OCI-LY3 (cell line): ENCODE results near the gene PDE4D.
"Not testable (repeated sequence)": the region's sequence is repeated elsewhere in the genome, so short reads cannot be mapped to it uniquely, and the experiment has no call there.

ENCODE experiments used
- H2AFZ ChIP-seq: fragments of 200-600, 300-600 bp; shearing (Covaris generic); 2 replicates; pipeline ENCODE4 v1.6.0; 2014; ENCODE audit warnings: antibody characterized with exemption, low read depth, low read length
- H3K27ac ChIP-seq: fragments of 200-600, 300-600 bp; sonication (generic); 2 replicates; pipeline ENCODE4 v1.5.1; 2014; ENCODE audit warnings: mild to moderate bottlenecking, low read length, moderate library complexity, mixed read lengths
- H3K27me3 ChIP-seq: fragments of 200-600, 300-600 bp; sonication (generic); 2 replicates; pipeline ENCODE4 v1.6.1; 2014; ENCODE audit warnings: low read depth, low read length, mixed read lengths
- H3K36me3 ChIP-seq: fragments of 200-600, 300-600 bp; sonication (generic); replicated peaks from 2 replicates; pipeline ENCODE3; 2014; ENCODE audit warnings: low read depth, low read length, mixed read lengths
- H3K4me1 ChIP-seq: fragments of 300-600, 200-600 bp; sonication (generic); 2 replicates; pipeline ENCODE4 v1.6.1; 2014; ENCODE audit warnings: low read length, mixed read lengths
- H3K4me2 ChIP-seq: fragments of 200-600, 300-600 bp; sonication (generic); 2 replicates; pipeline ENCODE4 v1.6.1; 2014; ENCODE audit warnings: low read length, mixed read lengths
- H3K4me3 ChIP-seq: fragments of 300-600, 200-600 bp; sonication (generic); 2 replicates; pipeline ENCODE4 v1.5.1; 2014; ENCODE audit warnings: antibody characterized with exemption, mild to moderate bottlenecking, low read length, moderate library complexity
- H3K79me2 ChIP-seq: fragments of 300-600, 200-600 bp; shearing (Covaris generic); 2 replicates; pipeline ENCODE4 v1.6.1; 2014; ENCODE audit warnings: mild to moderate bottlenecking, low read length, mixed read lengths
- H3K9ac ChIP-seq: fragments of 300-600, 200-600 bp; shearing (Covaris generic); 2 replicates; pipeline ENCODE4 v1.6.0; 2014; ENCODE audit warnings: mild to moderate bottlenecking, low read length, moderate library complexity
- H3K9me3 ChIP-seq: fragments of 200-600, 300-600 bp; shearing (Covaris generic); 2 replicates; pipeline ENCODE4 v1.6.1; 2014; ENCODE audit warnings: low read length, mixed read lengths; ENCODE audit not compliant: insufficient read depth
- H4K20me1 ChIP-seq: fragments of 200-600, 300-600 bp; sonication (generic); 2 replicates; pipeline ENCODE4 v1.6.1; 2016; ENCODE audit warnings: low read length, mixed read lengths; ENCODE audit not compliant: insufficient read depth
- EZH2phosphoT487 ChIP-seq: fragments of 200-600 bp; shearing (Covaris generic); IDR thresholded peaks from 2 replicates; pipeline ENCODE4 v1.6.1; 2018; ENCODE audit warnings: antibody characterized with exemption, mixed run types, low read depth
- TF ChIP-seq, protein P1 (sequence below): fragments of 200-600, 300-600 bp; sonication (generic); IDR thresholded peaks from 2 replicates; pipeline ENCODE4 v1.5.1; 2014; ENCODE audit warnings: antibody characterized with exemption, low read length, low read depth

Gene PDE4D

GRCh38 chr5:59598547-59598874, 295.0 kb downstream of the PDE4D start:
- Histone ChIP-seq H3K79me2 (no peaks in the 10 kb centered on the region), H3K4me1 (no peaks in the 10 kb centered on the region), H3K4me2 (peak overlapping the region; percentile 34; the same call in 1 of the 2 replicates), H3K9me3 (no peaks in the 10 kb centered on the region), H3K36me3 (no peaks in the 10 kb centered on the region), H3K27me3 (no peaks in the 10 kb centered on the region), H4K20me1 (no peaks in the 10 kb centered on the region), H3K27ac (no peak overlapping the region), H3K9ac (no peak overlapping the region), H3K4me3 (no peak overlapping the region), H2AFZ (0 out of 2 replicates have a peak overlapping the region, but pooled peaks have one; percentile 21)
- TF ChIP-seq, protein P1, sequence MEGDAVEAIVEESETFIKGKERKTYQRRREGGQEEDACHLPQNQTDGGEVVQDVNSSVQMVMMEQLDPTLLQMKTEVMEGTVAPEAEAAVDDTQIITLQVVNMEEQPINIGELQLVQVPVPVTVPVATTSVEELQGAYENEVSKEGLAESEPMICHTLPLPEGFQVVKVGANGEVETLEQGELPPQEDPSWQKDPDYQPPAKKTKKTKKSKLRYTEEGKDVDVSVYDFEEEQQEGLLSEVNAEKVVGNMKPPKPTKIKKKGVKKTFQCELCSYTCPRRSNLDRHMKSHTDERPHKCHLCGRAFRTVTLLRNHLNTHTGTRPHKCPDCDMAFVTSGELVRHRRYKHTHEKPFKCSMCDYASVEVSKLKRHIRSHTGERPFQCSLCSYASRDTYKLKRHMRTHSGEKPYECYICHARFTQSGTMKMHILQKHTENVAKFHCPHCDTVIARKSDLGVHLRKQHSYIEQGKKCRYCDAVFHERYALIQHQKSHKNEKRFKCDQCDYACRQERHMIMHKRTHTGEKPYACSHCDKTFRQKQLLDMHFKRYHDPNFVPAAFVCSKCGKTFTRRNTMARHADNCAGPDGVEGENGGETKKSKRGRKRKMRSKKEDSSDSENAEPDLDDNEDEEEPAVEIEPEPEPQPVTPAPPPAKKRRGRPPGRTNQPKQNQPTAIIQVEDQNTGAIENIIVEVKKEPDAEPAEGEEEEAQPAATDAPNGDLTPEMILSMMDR: no peak
- no peak for TF ChIP-seq EZH2phosphoT487

DNA sequence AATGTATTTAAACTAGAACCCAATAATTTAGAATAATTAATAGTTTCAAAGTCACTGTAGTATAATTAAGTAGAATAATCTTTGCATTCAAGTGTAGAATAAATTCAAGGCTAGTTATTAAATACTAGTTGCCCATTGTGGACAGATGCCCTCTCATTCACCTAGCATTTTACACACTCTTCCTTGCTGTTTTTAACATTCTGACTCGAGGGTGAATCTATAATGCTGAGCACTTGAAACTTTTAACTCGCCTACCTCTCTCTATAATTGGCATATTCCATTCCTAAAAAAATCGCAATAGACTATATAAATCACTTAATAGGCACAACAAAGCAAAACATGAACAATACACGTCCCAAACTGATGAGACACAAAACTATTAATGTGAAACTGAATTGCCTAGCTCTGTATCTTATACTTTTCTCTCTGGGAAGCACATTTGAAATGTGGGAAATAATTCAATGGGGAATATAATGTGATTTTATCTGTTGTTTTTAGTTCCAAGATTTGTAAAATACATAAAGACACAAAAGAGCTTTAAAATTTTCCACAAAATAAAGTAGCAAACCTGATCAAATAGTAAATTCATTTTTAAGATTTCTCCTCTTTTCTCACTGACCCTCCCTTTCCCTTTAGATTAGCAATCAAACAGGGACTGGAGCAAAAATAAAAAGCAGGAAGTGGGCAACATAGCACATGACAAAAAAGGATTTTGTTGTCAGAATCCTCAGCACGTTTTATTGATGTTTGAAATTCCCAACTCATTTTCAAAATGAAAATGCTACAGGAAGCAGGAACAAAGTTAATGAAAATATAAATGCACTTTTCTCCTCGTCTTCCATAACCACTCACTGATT, 295.6 kb downstream of the PDE4D start:
- Histone ChIP-seq H3K4me3 (no peak overlapping the region), H3K27me3 (no peaks in the 10 kb centered on the region), H4K20me1 (no peaks in the 10 kb centered on the region), H3K9me3 (no peaks in the 10 kb centered on the region), H3K27ac (no peak overlapping the region), H3K4me2 (peak overlapping the region; percentile 34; the same call in 1 of the 2 replicates), H3K36me3 (no peaks in the 10 kb centered on the region), H2AFZ (0 out of 2 replicates have a peak overlapping the region, but pooled peaks have one; percentile 21), H3K4me1 (no peaks in the 10 kb centered on the region), H3K79me2 (no peaks in the 10 kb centered on the region), H3K9ac (no peak overlapping the region)
- no peak for TF ChIP-seq EZH2phosphoT487
- TF ChIP-seq, protein P1: no peak

- no peaks in the 10 kb centered on the region for H3K9me3 ChIP-seq
- H3K4me2 ChIP-seq: no peak overlapping the region
- no peak overlapping the region for H3K4me3 ChIP-seq
- no peaks in the 10 kb centered on the region for H3K79me2 ChIP-seq
- no peak for TF ChIP-seq EZH2phosphoT487
- TF ChIP-seq, protein P1: no peak
- H4K20me1 ChIP-seq: no peaks in the 10 kb centered on the region
- H3K27ac ChIP-seq: no peak overlapping the region
- H2AFZ ChIP-seq: no peak overlapping the region
- H3K4me1 ChIP-seq: no peaks in the 10 kb centered on the region
- H3K9ac ChIP-seq: no peak overlapping the region
- no peaks in the 10 kb centered on the region for H3K27me3 ChIP-seq
- H3K36me3 ChIP-seq: no peaks in the 10 kb centered on the region
These were observed 296.8 kb downstream of the PDE4D start for GRCh38 chr5:59596586-59597350.

DNA sequence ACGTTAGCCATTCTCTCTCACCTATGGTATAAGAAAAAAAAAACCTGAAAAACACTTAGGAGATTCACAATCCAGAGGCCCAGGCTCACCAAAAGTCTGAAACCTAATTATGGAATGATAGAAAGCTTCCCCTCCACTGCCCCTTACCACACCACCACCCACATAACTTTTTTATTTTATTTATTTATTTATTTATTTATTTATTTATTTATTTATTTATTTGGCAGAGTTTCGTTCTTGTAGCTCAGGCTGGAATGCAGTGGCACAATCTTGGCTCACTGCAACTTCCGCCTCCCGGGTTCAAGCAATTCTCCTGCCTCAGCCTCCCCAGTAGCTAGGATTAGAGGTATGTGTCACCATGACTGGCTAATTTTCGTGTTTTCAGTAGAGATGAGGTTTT, 299.4 kb downstream of the PDE4D start:
- not testable (repeated sequence) for H3K36me3 ChIP-seq, H3K4me3 ChIP-seq, H3K4me2 ChIP-seq, H3K4me1 ChIP-seq, H3K9me3 ChIP-seq, H3K79me2 ChIP-seq, H3K27me3 ChIP-seq, H4K20me1 ChIP-seq, H3K9ac ChIP-seq, H2AFZ ChIP-seq, H3K27ac ChIP-seq
